GM12864 (cell line): ENCODE measurements around the gene RECQL5.

ENCODE experiments used
- DNase-seq: peaks from one replicate; pipeline ENCODE4 v3.0.0-alpha.2; 2011; ENCODE audit warnings: low read depth
- H3K4me3 ChIP-seq: 2 replicates; pipeline ENCODE4 v1.5.1; 2011; ENCODE audit warnings: mild to moderate bottlenecking, low read depth, low read length, control low read depth
- CTCF ChIP-seq: IDR thresholded peaks from 2 replicates; pipeline ENCODE4 v1.5.1; 2011; ENCODE audit warnings: low read depth, mild to moderate bottlenecking, moderate library complexity, low read length, control low read depth, inconsistent platforms; ENCODE audit errors: missing control alignments

Gene RECQL5

GRCh38 chr17:75645501-75645888 is 21.5 kb downstream of the RECQL5 start:
- TF ChIP-seq CTCF: no peak
- no peak for DNase-seq
- H3K4me3 ChIP-seq: no peak overlapping the region

GRCh38 chr17:75643643-75644017 is 23.3 kb downstream of the RECQL5 start:
- no peak overlapping the region for H3K4me3 ChIP-seq
- DNase-seq: no peak
- no peak for TF ChIP-seq CTCF

GRCh38 chr17:75642784-75643642 is 23.9 kb downstream of the RECQL5 start:
- no peak for TF ChIP-seq CTCF
- no peak for DNase-seq
- no peak overlapping the region for H3K4me3 ChIP-seq

GRCh38 chr17:75642182-75642783 is 24.7 kb downstream of the RECQL5 start:
- H3K4me3 ChIP-seq: no peak overlapping the region
- TF ChIP-seq CTCF: no peak
- no peak for DNase-seq

- TF ChIP-seq CTCF: no peak
- no peak for DNase-seq
- no peak overlapping the region for H3K4me3 ChIP-seq
These were observed 25.6 kb downstream of the RECQL5 start for GRCh38 chr17:75641343-75641742.

GRCh38 chr17:75640556-75641119 is 26.3 kb downstream of the RECQL5 start:
- no peak overlapping the region for H3K4me3 ChIP-seq
- TF ChIP-seq CTCF: no peak
- DNase-seq: no peak
